Measurements from ENCODE around the gene CCL20.

- TF ChIP-seq NFRKB (IDR thresholded peaks at IDR 0.05): no peak
- TF ChIP-seq ARNT (IDR thresholded peaks at IDR 0.05): no peak
- no peak for TF ChIP-seq SUZ12 (IDR thresholded peaks at IDR 0.05)
- no peak for TF ChIP-seq BHLHE40 (IDR thresholded peaks at IDR 0.05; ENCODE audit: borderline replicate concordance)
- no peak for TF ChIP-seq FOXA1 (IDR thresholded peaks at IDR 0.05)
- no peak for TF ChIP-seq LEF1 (IDR thresholded peaks at IDR 0.05; ENCODE audit: borderline replicate concordance)
- TF ChIP-seq PKNOX1 (IDR thresholded peaks at IDR 0.05): no peak
- TF ChIP-seq SP1 (IDR thresholded peaks at IDR 0.05): no peak
- no peak for TF ChIP-seq L3MBTL2 (conservative IDR thresholded peaks at IDR 0.05)
These were observed 45.8 kb upstream of the CCL20 start for GRCh38 chr2:227767830-227768229.

Data from HEK293T (cell line).